NCI-H2171 (cell line): Measurements from ENCODE around the gene FGF14.

Experiments
- DNase-seq: peaks from one replicate; lab custom pipeline; 2025; lab: John Stamatoyannopoulos, UW

Gene FGF14

GRCh38 chr13:101728021-101728420, 673.8 kb downstream of the FGF14 start:
- DNase-seq, result no peak

- DNase-seq, result no peak
These were observed 674.7 kb downstream of the FGF14 start for GRCh38 chr13:101727118-101727517.

- DNase-seq, result no peak
These were observed 675.2 kb downstream of the FGF14 start for GRCh38 chr13:101726681-101727080.

DNA sequence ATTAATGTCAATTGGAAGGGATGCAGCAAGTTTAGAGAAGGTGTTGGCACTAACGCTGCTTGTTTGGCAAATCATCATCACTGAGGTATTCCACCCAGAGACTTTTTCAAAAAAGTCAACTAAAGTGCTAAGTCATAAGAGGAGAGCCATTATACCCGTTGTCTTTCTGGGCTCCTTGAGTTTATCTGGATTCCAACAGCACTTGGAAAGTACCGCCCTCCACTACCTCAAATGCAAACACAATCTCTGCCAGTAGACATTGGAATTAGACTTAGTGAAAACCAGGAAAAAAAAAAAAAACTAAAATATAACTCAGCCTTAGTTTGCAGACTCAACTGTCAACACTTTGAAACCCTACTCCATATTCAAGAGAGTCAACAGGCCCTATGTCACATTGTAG, 683.4 kb downstream of the FGF14 start:
- DNase-seq, result no peak

DNA sequence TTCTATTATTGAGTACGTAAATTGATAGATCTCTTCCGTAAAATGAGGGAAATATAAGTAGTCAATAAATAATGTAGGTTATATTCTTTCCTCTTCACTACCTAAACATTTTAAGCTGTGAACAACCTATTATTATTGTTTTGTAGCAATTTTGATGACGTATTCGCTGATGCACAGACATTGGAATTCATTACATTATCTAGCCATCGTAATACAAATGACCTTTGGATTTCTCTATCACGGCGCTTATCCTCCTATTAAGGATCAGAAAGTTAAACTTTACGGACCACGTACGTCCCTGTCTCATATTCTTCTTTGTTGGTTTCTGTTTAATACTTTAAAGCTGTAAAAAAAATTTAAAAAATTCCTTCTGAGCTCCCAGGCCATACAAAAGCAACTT, 684.5 kb downstream of the FGF14 start:
- DNase-seq, result no peak

GRCh38 chr13:101714195-101714594, 687.7 kb downstream of the FGF14 start:
- no peak for DNase-seq

GRCh38 chr13:101712026-101712348, 689.9 kb downstream of the FGF14 start:
- DNase-seq, result no peak

DNA sequence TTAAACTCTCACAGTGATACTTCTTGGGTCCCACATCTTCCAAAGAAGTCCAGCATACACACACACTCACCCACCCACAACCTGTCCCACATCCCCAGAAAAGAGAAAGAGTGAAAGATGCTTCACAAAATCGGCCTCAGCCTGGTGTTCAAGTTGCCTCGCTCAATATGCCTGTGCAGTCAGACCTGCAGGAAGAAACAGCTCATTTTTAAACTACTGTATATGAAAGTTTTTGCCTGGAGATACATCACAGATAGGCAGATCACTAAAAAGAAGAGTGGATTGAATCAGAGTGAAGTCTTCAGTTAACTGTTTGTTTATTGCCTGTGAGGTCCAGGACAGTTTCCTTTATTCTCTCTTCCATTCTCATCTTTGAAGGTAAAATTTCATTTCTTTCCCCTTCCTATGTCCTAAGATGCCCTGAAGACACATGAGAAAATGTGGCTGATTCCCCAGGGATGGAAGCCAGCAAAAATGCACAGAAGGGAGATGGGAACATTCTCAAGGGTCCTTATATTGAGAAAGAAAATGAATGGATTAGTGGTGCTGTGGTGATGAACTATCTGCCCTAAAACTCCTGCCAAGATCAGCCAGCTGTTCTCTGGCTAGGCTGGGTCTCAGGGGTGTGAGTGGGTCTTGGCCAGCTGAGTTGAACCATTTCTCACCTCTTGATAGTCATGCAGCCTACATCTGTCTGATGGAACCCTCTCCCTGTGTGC, 690.4 kb downstream of the FGF14 start:
- no peak for DNase-seq

- no peak for DNase-seq
These were observed 691.9 kb downstream of the FGF14 start for GRCh38 chr13:101709952-101710351.

DNA sequence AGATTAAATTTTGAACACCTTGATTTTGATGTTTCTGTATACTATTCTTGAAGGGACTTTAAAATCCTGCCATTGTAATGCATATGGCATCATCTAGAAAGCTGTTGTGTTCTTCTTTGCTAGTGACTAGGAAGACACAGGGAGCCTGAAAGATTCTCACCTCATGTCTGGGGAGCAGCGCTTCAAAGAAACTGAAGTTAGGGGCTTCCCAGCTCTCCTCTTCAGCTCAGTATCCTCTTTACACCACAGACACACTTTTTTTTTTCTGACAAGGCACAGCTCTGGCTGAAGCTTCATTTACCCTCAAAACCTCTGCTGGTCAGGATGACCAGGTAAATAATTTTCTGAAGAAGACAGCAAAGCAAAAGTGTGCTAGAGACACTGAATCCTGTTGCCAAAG, 693.7 kb downstream of the FGF14 start:
- DNase-seq, result no peak

DNA sequence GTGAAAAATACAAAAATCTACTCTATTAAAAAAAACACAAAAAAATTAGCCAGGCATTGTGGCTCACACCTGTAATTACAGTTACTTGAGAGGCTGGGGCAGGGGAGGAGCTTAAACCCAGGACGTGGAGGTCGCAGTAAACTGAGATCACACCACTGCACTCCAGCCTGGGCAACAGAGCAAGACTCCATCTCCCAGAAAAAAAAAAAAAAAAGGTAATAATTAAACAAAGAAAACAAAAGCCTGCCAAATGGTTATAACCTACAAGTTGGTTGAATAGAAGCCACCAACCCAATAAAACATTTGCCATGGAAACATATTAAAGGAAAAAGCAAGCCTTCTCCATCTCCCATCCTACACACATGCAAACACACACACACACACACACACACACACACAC, 694.2 kb downstream of the FGF14 start:
- no peak for DNase-seq

DNA sequence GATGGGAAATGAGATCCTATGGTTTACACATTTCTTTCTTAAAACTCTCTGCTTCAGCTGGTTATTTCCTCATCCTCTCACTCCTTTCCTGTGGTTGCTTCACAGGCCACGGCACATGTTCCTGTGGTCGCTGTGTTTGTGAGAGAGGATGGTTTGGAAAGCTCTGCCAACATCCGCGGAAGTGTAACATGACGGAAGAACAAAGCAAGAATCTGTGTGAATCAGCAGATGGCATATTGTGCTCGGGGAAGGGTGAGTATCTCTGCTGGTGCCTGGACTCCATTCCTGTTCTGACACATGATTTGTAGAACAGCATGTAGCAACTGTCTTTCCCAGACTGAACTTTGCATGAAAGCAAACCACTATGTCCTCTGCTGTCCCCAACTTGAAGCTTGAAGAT, 695.2 kb downstream of the FGF14 start:
- DNase-seq, result no peak

GRCh38 chr13:101703838-101704237, 698.0 kb downstream of the FGF14 start:
- DNase-seq, result no peak

- DNase-seq, result no peak
These were observed 698.8 kb downstream of the FGF14 start for GRCh38 chr13:101703081-101703480.

DNA sequence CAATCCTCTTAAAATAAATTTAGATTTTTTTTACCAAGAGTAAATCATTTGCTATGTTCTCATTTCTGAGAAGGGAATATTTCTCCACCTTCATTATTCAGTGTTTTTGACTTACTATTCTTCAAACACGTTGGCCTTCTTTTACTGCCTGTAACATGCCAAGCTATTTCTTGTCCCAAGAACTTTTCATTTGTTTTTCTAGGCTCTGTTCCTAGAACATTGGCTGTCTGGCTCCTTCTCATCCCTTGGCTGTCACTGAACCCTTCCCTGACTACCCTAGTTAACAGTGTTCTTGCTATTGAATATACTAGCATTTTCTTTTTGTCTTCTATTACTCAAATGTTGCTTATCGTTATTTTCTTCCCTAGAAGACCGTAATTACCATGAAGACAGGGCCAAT, 701.2 kb downstream of the FGF14 start:
- DNase-seq, result no peak

DNA sequence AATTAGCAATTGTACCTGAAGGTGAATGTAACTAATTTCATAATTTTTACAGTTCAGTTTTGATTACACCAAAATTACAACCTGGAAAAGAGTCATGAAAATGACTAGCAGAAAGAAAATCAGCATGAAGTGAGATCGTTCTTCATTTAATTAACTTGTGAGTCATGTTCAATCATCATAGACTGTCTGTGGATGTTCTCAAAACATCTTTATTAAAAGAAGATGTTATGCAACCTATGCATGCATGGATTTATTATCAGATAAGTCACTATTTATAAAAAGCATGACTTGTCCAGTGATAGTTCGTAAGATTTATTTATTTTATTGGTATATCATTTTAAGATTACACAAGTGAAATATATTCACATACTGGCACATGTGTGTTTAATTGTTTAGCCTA, 703.4 kb downstream of the FGF14 start:
- no peak for DNase-seq

DNA sequence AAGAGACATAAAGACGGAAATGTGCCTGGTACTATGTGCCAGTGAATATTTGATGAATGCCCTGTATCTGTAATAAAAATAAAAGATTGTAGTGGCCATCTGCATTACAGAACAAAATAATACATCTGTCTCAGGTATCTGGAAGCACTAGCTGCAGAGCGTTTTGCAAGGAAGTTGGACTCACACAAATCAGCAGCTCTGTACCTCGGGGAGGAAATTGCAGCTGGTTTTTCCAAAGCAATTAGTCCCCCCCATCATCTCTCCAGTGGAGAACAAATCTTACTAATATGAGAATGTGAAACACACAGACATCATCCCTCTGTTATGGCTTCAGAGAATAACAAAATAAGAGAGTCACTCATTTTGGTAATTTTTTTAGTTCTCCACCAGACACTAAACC, 704.1 kb downstream of the FGF14 start:
- DNase-seq, result no peak

DNA sequence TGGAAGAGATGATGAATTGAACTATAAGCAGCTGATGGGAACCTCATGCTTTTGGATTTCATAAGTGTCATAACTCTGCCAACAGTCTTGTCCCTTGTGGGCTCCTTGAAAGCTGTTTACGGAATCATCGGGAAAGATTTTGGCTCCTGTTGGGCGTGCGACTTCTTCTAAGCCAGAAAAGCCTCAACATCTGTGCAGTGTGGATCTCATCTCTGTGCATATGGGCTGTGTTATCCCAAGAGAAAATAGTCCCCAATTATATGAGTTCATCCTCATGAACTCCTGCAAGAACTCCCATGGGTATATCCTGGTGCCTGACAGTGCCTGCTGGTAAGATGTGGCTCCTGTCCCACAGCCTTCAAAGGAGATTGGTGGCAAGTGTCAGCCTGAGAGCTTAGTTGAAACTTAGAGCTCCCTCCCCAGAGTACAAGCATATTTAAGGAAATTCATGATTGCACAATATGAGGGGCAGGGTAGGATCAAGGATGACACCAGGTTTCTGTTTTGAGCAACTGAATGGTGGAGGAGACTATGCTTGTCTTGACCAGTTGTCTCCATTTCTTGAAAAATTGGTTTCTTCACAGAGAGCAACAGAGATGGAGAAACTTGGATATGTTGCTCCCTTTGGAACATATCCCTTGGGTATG, 705.9 kb downstream of the FGF14 start:
- DNase-seq, result peak; percentile 61

- no peak for DNase-seq
These were observed 710.4 kb downstream of the FGF14 start for GRCh38 chr13:101691341-101691860.

GRCh38 chr13:101690871-101691270, 711.0 kb downstream of the FGF14 start:
- no peak for DNase-seq

- no peak for DNase-seq
These were observed 715.8 kb downstream of the FGF14 start for GRCh38 chr13:101686003-101686402.

DNA sequence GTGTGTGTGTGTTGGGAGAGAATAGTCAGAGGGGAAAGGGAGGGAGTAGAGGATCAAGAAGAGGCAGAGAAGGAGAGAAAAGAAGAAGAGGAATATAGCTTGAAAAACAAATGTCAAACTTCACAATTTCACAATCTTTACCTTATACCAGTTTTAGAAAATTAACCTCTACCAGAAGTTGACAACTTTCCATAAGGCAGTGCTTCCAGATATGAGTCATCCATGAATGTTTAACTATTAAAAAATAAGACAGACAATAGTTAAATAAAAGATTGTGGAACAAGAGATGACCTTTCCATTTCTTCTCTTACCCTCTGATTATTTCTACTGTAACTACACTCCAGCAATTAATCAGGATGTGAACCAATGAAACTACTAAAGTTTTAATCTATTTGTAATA, 720.0 kb downstream of the FGF14 start:
- DNase-seq, result no peak

GRCh38 chr13:101673360-101674105, 728.3 kb downstream of the FGF14 start:
- no peak for DNase-seq
